Umbilical cord (tissue), 2 donors: ENCODE results near the gene EFHC2. TPM values are rescaled to one million over a fixed set of nuclear protein-coding genes. Genes with fewer than 3 reads are reported as not detected.
"Not testable (repeated sequence)": the region's sequence is repeated elsewhere in the genome, so short reads cannot be mapped to it uniquely, and the experiment has no call there.

Source experiments
- DNase-seq: peaks from one replicate; pipeline ENCODE4 v3.0.0-alpha.2; 2015; ENCODE audit warnings: low spot score
- total RNA-seq: library from RNA; depleted of rRNA; stranded (reverse); fragments of >200 nt; gene quantifications from one replicate; pipeline ENCODE4 v1.2.3, GENCODE V29; 2014; ENCODE audit warnings: low replicate concordance; ENCODE audit not compliant: insufficient read depth

The EFHC2 gene
- total RNA-seq, 1 donor from 2014 or later: 0.48 TPM

DNA sequence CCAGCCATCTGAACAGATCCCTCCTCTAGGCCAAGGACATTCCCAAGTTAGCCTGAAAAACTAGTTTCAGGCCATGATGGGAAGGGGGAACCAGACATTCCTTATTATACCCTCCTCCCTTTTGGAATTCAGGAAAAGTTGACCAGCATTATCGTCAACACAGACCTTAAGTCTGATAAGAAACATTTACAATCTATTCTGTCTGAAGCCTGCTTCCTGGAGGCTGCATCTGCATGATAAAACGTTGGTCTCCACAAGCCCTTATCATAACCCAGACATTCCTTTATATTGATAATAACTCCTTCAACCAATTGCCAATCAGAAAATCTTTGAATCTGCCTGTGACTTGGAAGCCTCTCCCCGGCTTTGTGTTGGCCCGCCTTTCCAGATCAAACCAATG is 44.3 kb downstream of the EFHC2 start:
- DNase-seq: no peak

DNA sequence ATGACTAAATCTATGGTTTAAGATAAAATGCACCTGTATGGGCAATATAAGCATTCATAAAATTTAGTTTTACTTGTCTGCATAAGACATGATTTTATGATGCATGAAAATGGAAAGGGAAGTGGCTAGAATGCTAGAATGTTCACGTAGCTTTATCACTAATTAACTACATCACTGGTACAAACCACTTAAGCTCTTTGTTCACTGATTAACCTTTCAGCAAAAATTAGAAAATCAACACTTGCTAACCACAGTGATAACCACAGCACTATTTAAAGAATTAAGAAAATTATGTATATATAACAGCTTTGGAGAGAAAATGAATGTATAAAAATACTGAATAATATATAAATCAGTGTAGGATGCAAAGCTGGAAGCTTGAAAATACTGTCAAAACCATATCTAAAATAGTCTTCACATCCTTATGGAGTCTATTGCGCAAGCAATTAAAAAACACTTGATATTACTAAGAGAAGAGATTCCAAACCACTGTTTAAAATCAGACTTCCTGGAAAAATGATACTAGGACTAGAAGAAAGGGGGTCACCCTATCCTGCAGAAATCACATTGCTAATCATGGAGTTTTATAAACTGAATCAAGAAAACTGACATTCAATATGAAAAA is 51.9 kb downstream of the EFHC2 start:
- DNase-seq: no peak

DNA sequence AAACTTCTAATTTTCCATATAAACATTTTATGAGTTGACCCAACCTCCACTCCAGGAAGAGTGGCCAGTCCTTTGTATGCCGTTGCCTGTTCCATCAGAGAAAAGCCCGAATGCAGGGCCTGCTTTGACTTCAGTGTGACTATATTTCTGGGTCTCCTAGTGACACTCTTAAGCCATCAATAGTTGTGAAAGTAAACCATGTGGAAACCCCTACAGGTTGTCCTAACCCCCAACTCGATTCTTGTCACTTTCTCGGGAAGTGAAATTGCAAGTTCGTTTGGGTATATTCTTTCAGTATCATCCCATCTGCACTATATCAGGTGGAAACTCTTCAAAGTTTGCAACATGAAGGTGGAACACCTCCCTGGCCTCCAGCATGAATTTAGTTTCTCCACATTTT is 52.8 kb downstream of the EFHC2 start:
- DNase-seq: no peak

DNA sequence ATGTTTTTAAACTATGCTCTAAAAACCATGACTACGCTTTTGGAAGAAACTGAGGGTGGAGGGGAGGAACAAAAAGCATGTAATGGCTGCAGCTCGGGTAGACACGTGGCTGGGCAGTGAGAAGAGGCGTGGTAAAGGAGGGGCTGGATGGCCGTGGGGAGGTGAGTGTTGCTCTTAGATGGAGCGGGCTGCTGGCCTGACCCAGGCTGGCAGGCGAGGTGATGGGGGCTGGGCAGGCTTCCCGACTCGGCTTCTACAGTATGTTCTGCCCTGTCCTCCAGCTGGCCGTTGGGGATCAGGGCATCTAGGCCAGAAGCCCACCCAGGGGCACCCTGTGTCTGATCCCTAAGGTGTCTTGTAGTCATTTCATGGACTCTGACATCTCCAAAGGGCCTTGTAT is 60.7 kb downstream of the EFHC2 start:
- no peak for DNase-seq

DNA sequence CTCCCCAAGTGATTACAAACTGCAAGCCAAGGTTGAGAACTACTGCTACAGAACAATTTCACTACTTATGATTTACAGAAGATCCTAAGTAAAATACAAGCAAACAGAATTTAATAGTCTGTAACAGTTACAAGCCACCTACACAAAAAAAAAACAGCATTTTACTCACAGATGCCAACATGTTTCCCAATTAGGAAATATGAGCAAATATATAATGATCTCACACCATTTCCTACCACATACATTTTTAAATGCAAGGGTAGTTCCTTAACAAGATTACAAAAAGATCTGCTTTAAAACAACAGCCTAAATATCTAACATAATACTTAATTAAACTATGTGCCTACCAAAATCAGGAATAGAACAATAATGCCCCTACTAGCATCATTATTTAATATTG is 63.4 kb downstream of the EFHC2 start:
- no peak for DNase-seq

DNA sequence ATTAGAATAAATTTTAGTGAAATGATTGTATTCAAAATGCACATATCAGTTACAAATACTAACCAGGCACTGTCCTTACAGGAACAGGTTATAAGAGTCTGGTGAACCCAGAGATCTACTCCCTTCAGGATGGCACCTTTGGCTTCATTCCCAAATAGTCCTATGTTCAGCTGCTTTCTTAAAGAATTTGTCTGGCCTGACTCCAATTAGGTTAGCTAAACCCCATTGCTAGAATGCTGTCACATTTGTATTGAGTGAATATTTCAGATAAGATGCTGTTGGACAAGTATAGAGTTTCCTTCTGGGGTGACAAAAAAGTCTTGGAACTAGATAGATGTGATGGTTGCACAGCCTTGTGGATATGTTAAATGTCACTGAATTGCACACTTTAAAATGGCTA is 69.4 kb downstream of the EFHC2 start:
- no peak for DNase-seq

DNA sequence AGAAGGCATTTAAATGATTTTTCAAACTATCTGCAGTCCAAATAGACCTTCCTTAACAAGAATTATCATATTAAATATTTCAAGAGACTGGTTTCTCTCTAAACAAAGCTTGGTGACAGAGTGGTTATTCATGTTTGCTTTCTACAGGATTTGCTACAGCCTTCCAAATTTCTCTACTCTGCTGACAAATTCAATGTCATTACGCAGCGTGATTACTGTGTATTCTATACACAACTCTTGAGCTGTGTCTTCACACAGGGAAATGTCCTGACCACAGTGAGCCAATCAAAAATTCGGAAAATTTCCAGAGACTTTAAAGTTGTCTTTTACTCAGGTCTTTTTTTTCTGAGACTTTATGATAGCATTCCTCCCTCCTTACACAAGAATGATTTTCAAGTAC is 75.6 kb downstream of the EFHC2 start:
- DNase-seq: no peak

DNA sequence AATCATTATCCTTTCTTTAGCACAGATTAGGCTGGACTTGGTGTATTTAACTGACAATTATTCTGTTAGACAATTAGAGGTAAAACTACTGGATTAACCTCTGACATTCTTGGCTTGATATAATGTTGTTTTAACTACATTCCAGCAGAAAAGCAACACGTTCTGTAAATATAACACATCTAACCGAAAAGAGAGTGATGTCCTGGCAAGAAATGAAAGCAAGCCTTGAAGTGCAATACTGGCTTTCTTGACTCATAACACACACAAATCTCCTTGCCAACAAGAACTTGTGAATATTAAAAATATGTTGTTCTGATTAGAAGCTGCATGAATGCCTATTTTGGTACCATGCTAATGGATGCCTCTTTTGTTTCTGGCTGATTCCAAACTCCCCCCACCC is 76.4 kb downstream of the EFHC2 start:
- DNase-seq: no peak

DNA sequence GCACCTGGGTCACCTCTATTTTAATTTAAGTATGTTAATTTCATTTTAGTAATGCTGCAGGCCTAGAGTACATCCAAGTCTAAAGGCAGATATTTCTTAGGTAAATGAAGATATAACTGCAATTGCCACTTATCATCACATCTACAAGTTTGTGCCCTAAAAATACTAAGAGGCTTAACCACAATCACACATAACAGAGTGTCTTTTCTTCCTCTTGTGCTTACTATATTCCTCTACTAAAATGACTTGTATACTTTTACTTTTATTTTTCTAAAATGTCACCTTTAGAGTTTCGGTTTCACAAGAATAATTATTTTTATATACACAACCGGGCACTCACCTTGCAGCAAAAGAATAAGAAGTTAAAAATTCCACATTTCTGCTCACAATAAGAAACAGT is 77.9 kb downstream of the EFHC2 start:
- DNase-seq: no peak

DNA sequence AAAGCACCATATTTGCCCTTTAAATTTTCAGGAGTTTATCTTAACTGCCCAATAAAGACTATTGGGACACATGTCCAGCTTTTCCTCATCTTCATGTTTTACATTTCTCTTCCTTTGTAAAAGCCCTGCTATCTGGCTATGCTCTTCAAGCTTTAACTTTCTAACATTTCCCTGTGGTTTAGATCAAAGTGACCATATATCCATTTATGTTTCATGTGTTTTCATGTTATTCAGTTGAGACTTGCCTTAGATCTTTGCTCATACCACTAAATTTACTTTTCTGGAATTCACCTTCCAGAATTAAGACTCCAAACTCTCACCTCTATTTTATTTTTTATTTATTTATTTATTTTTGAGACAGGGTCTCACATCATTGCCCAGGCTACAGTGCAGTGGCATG is 78.5 kb downstream of the EFHC2 start:
- no peak for DNase-seq

DNA sequence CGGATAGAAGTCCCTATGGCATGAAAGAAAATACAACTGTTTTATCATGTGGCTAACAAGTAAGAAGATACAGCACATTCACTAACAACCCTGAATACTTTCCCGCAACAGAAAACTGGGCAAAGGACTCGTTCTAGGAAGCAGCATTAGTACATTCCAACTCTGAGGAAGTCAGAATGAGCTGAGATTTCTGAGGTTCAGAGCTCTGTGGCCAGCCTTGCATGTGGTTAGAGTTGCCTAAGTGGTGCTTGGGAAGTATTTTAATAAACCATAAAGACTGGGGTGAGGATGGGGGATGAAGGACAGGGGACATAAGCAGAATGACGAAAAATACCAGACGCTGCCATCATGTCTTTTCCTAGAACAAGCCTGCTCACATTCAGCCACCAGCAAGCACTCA is 82.2 kb downstream of the EFHC2 start:
- no peak for DNase-seq

DNA sequence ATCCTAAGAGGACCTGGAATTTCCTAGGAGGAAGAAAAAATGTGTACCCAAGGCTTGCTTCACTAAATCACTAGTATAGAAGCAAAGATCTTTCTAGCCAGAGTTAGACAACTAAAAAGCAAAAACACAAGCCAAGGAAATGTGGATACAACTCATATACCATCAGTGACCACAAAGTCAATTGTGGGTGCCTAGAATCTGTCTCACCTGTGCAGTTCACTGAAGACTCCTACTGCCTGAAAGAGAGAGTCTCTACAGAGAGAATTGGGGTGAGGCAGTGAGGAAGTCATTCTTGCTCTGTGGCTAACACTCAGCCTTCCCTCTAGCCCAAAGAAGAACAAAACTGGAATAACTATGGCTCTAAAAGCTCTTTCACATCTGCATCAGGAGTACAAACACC is 82.9 kb downstream of the EFHC2 start:
- DNase-seq: no peak

DNA sequence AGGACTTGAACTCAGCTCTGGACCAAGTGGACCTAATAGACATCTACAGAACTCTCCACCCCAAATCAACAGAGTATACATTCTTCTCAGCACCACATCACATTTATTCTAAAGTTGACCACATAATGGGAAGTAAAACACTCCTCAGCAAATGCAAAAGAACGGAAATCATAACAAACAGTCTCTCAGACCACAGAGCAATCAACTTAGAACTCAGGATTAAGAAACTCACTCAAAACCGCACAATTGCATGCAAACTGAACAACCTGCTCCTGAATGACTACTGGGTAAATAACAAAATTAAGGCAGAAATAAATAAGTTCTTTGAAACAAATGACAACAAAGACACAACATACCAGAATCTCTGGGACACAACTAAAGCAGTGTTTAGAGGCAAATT is 87.7 kb downstream of the EFHC2 start:
- not testable (repeated sequence) for DNase-seq

DNA sequence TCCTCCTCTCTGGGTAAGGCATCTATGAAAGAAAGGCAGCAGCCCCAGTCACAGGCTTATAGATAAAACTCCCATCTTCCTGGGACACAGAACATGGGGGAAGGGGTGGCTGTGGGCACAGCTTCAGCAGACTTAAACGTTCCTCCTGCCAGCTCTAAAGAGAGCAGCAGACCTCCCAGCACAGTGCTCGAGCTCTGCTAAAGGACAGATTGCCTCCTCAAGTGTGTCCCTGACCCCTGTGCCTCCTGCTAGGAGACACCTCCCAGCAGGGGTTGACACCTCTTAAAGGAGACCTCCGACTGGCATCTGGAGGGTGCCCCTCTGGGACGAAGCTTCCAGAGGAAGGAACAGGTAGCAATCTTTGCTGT is 89.9 kb downstream of the EFHC2 start:
- no peak for DNase-seq

DNA sequence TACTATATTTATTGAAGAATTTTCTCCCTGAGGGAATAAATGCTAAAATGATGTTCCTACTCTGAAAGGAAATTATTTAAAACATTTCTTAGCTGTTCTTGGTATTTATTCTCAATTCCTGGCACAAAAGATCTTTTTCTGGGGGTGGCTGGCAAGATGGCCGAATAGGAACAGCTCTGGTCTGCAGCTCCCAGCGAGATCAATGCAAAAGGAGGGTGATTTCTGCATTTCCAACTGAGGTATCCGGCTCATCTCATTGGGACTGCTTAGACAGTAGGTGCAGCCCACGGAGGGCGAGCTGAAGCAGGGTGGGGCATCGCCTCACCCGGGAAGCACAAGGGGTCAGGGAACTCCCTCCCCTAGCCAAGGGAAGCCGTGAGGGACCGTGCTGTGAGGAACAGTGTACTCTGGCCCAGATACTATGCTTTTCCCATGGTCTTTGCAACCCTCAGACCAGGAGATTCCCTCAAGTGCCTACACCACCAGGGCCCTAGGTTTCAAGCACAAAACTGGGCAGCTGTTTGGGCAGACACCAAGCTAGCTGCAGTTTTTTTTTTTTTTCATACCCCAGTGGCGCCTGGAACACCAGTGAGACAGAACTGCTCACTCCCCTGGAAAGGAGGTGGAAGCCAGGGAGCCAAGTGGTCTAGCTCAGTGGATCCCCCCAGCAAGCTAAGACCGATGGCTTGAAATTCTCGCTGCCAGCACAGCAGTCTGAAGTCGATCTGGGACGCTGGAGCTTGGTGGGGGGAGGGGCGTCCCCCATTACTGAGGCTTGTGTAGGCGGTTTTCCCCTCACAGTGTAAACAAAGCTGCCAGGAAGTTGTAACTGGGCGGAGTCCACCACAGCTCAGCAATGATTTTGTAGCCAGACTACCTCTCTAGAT is 90.5 kb downstream of the EFHC2 start:
- DNase-seq: peak; percentile 15

DNA sequence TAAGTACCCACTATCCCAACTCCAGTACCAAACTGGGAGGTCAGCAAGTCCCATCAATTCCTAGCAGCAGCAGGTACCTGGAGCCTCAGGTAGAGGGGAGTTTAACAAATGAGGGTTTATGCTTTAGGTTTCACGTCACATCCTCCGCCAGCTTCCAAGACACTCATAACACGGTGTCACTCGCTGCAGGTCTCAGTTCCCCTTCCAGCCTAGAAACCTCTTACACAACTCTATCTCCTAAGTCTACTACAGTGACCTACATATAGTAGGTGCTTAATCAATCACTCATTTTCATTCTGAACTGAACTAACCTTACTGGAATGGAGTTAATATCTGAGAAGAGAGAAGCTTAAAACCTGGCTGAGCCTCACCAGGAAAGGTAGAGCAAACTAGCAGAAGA is 96.0 kb downstream of the EFHC2 start:
- DNase-seq: no peak

DNA sequence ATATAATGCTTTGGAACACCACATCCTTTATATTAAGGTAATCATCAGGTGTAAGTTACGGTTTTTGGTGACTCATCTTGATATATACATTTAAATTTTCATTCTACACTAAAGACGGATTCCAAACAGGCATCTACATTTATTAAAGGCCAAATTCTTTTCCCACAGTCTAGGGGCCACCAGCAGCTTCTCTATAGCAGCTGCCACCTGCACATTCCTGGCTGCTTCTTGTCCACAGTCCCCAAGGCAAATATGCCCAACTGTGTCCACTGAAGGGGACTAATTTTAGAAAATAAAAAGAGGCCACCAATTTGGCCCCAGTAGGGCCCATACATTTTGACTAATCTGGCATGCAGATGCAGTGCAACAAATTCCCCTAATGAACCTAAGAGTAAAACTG is 96.6 kb downstream of the EFHC2 start:
- no peak for DNase-seq

DNA sequence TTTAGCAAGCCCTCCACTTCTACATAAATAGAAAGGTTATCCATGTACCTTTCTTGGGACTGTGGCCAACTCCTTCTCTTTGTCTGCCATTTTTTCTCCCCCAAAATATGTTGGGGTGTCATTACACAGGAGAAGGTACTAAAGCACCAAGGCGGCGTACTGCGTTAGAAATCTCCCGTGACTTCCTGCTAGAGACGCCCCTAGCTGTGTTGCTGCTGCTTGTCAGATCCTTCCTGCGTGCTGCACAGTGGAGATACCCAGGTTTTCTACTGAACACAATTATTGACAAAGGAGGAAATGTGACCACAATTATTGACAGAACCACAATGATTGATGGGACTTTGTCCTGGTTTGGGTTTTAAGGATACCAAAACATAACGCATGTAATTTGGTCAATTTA is 97.7 kb downstream of the EFHC2 start:
- DNase-seq: no peak

DNA sequence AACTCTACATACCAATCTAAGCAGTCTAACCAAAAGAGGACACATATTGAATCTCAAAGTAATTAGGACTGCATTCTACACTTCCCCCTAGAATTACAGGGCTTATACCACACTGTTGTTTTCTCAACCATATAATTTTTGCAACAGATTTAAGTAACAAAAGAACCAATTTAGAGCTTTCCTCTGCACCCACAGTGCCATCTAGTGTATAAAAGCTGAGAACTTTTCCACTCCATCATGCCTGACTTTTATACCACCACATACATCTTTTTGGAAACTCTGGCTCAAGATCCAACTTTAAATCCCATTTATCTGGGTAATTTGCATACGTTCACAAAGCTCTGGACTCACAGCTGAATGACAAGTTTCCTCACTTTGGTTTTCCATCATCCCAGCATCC is 99.5 kb downstream of the EFHC2 start:
- DNase-seq: peak; percentile 22

DNA sequence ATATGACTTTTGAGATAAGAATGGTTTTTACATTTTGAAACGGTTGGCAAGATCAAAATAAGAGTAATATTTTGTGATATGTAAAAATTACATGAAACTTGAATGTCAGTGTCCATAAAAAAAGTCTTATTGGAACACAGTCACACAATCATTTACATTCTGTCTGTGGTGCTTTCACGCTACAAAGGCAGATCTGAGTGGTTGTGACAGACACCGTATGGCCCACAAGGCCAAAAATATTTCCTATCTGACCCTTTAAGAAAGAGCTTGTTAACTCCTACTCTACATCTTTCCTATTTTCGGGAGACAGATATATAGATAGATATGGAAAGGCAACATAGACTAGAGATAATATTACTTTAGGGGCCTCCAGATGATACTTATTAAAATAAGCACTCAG is 101.9 kb downstream of the EFHC2 start:
- DNase-seq: no peak

DNA sequence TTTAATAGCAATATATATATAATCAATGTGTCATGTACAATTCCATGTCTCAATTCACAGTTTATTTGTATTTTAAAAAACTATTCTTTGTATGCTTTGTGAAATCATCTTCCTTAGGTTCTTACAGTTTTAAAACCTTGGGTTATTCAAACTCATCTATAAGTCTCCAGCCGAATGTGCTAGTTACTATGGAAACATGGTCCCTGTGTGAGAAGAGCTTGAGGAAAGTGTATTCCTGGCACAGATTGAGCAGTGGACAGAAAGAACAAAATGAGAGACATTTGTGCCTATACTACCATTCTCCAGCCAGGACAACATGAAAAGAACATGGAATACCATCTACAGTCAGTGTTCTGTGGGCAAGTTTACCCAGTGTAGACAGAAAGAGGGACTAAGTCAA is 103.4 kb downstream of the EFHC2 start:
- DNase-seq: no peak

DNA sequence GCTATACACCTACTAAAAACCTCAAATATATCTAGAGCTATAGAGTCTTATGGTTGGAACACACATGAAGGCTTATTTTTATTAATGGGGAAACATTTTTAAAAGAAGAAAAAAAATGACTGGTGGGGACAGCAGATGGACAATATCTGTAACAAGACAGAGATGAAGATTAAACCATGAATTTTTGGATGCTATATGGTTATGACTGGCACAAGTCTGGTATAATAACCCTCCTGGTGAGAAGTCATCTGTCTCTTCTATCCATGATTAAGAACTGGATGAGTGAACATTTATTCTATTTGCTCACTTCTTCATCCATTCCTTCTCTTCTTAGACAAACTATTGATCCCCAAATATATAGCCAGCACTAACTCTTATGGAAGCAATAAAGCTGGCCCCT is 104.4 kb downstream of the EFHC2 start:
- DNase-seq: no peak

DNA sequence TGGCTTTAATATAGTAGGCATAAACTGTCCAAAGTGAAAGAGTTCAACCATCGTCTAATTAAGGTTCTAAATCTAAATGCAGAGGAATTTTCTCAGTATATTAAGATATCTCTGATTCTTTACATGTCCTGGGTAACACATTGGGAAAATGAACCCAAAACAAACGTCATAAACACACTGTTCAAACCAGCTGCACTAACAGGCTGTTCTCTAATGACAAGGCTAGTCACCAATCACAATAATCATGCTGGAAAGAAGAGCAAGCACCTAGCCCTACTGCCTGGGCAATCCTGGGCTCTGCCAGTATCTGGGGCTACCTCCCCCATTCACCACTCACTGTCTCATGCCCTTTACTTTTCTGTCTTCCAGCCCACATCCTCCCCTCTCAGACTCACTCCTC is 107.9 kb downstream of the EFHC2 start:
- no peak for DNase-seq

DNA sequence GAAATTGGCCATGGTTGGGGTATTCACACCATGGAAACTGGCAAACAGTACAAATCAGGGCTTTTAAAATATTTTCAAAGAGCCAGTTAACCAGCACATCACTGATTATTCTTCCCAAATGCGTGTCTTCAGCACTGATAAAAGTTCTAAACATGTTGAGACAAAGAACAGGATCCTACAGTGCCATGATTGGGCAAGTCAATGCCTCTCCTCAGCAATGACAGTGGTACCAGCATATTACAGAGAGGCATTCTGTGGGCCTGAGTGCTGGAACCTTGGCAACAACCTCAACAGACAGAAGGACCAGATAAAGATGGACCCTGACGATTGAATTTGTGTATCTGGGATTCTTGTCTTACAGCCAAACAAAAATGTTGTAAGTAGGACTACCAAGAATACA is 108.9 kb downstream of the EFHC2 start:
- DNase-seq: no peak
